Smooth muscle cell of the brain vasculature (primary cell): ENCODE data around the gene TRAM2.

Experiments
- DNase-seq: peaks from one replicate; pipeline ENCODE4 v3.0.0-alpha.2; 2012; ENCODE audit warnings: low read depth, low spot score

The TRAM2 gene

GRCh38 chr6:52577022-52577777 lies at the start of gene TRAM2:
Gene TRAM2 (minus strand): TSS chr6:52577060. CDS start chr6:52576915, 145 bp downstream.
- peak; percentile 43 for DNase-seq

DNA sequence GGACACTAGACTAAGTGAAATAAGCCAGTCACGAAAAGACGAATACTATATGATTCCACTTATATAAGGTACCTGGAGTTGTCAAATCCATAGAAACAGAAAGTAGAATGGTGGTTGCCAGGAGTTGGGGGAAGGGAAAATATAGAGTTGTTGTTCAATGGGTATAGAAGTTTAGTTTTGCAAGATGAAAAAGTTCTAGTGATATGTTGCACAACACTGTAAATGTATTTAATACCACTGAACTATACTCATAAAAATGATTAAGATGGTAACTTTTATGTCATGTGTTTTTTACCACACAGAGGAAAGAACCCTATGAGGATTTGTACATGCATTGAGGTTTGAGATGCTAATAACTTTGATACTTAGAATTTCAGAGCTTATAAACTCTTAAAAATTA lies 46.0 kb upstream of the TRAM2 start:
- no peak for DNase-seq

GRCh38 chr6:52621631-52622030 lies 44.8 kb upstream of the TRAM2 start:
- no peak for DNase-seq

- DNase-seq = no peak
Observed at GRCh38 chr6:52620906-52621190, 44.0 kb upstream of the TRAM2 start.

GRCh38 chr6:52620055-52620905 lies 43.4 kb upstream of the TRAM2 start:
- DNase-seq = no peak

GRCh38 chr6:52617087-52617486 lies 40.2 kb upstream of the TRAM2 start:
- DNase-seq = no peak

- DNase-seq = no peak
Observed at GRCh38 chr6:52616059-52616690, 39.3 kb upstream of the TRAM2 start.

DNA sequence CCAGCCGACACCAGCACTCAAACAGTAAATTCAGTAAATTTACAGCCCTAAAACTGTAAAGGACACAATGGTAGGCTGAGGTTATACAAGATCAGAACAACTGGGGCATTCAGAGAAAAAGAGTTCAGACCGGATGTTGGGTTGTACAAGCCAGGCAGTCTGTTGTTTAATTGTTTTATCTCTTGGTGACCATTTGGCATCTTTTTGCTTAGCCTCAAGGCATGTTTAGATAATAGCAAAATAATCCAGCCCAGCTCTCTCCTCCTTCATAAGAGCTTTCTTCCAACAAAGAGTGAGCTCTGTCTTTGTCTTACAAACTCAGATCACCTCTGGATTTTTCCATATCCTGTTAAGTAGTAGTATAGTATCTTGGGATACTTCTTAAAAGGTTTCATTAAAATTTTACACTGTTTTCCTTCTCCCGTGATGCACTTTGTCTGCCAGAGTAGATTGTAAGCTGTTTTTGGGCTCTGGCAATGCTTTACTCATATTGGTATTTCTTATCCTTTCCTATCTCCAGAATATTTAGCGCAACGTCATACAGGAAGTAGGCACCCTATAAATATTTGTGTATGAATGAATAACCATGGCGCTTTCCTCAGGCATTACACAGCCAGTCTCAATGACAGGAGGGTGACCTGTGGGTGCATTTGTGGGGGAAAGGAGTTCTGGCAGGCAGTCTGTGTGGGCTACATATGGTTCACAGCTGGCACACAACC lies 35.6 kb upstream of the TRAM2 start:
- no peak for DNase-seq

- DNase-seq = no peak
Observed at GRCh38 chr6:52611833-52612232, 35.0 kb upstream of the TRAM2 start.

GRCh38 chr6:52610745-52611355 lies 34.0 kb upstream of the TRAM2 start:
- DNase-seq = no peak

DNA sequence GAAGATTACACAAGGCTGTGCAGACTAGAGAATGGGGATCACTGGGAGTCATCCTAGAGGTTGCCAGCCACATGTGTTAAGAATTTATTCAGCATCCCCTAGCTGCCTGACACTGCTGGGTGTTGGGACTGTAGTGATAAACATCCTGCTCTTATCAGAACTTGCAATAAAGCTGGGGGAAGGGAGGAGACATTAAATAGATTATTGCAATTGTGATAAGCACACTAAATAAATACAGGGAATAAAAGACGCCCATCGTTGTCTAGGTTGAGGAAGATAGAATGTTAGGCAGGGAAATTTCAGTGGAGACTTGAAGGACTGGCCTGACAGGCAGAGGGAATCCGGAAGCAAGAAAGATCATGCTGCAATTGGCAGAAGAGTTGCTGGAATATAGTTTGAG lies 33.2 kb upstream of the TRAM2 start:
- DNase-seq = no peak

GRCh38 chr6:52605610-52606185 lies 28.8 kb upstream of the TRAM2 start:
- no peak for DNase-seq

- peak; percentile 45 for DNase-seq
Observed at GRCh38 chr6:52603000-52603795, 26.3 kb upstream of the TRAM2 start.

- DNase-seq = no peak
Observed at GRCh38 chr6:52598824-52599190, 21.9 kb upstream of the TRAM2 start.

GRCh38 chr6:52598123-52598823 lies 21.4 kb upstream of the TRAM2 start:
- no peak for DNase-seq

GRCh38 chr6:52597738-52598122 lies 20.9 kb upstream of the TRAM2 start:
- DNase-seq = no peak

DNA sequence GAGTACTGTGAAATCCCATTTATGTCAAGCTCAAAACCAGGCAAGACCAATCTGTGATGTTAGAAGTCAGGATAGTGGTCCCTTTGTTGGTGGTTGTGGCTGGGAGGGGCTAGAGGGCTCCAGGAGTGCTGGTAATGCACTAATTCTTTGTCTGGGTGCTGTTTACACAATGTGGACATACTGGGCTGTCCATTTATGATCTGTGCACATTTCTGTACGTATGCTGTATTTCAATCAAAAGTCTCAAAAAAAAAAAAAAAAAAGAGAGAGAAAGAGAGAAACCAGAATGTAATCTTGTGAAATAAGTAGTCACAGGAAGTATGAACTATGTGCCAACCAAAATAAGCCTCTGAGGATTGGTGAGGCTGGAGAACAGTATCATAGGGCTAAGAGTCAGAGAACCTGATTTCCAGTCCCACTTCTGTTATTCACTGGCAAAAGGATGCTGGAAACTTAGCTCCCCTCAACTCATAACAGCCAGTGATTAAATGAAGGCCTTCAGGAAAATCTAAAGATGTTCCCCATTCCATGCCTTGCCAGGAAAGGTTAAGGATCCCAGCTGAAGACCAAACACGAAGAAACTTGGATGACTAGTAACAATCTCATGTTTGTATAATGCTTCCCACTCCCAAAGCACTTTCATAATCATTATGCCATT lies 19.6 kb upstream of the TRAM2 start:
- no peak for DNase-seq

DNA sequence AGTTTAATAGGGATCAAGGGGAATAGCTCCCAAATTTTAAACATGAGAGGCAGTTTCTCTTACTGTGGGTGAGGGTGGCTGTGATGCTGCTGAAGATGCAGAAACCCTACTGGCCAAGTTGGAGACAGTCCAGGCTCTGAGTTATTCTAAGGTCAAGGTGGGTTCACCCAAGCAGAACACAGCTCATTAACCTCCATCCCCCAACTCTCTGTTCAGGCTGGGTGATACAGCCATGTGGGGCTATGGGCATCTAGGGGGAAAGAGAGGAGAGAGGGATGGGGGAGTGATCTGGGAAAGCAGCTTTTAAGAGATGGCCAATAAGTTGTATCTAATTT lies 18.9 kb upstream of the TRAM2 start:
- no peak for DNase-seq

DNA sequence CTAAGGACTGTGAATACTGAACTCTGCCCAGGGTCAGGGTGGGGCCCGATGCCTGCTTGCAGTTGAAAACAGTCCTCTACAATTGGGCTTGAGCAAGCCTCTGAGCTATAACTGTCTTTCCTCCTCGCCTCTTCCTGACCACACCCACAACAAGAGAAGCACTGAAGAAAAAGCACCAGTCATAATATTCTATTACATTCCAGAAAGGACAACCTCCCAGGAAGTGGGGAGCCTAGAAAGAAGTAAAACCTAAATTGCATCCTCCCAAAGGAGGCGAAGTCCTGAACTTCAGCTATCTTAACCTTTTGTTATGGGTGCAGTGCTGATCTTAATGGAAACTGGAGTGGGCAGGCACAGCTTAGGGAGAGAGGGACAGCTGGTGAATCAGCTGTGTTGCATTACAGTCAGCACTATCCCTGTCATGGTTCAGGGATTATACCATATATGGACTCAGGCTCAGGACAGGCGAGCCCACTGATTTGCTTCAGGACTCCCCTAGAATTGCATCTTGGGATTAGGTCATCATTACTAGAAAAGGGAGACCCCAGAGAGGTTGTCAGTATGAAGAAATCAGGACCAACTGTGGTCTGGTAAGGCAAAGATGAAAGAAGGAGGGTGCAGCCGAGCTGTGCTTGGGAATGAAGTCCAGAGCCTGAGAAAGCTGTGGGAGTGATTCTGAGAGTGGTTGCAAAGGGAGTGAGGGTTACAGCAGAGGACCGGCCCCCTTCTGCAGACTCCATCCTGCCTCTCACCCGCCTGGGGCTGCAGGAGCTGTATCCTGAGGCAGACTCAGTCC lies 18.3 kb upstream of the TRAM2 start:
- peak; percentile 75 for DNase-seq
